DND-41 (cell line): ENCODE measurements around the gene CPZ.

Source experiments
- ATAC-seq: fragments of 200-7000 bp; cut with Tn5 transposase; 3 replicates; pipeline ENCODE4 v1.9.1; 2021; ENCODE audit warnings: low read depth; ENCODE audit not compliant: insufficient read depth
- DNase-seq: peaks from one replicate; pipeline ENCODE4 v3.0.0-alpha.2; 2020
- H2AFZ ChIP-seq: 2 replicates; pipeline ENCODE4 v1.6.0; 2012; ENCODE audit warnings: low read depth, low read length
- H3K27ac ChIP-seq: 2 replicates; pipeline ENCODE4 v1.5.1; 2012; ENCODE audit warnings: low read length, inconsistent platforms
- H3K27me3 ChIP-seq: fragments of 200-600 bp; sonication (generic); 2 replicates; pipeline ENCODE4 v1.6.0; 2012; ENCODE audit warnings: low read length, mild to moderate bottlenecking, inconsistent platforms; ENCODE audit not compliant: insufficient read depth, poor library complexity
- H3K36me3 ChIP-seq: 2 replicates; pipeline ENCODE4 v1.5.1; 2012; ENCODE audit warnings: low read length, inconsistent platforms; ENCODE audit not compliant: insufficient read depth
- H3K4me1 ChIP-seq: 2 replicates; pipeline ENCODE4 v1.5.1; 2012; ENCODE audit warnings: mild to moderate bottlenecking, low read length; ENCODE audit not compliant: insufficient read depth
- H3K4me2 ChIP-seq: 2 replicates; pipeline ENCODE4 v1.6.0; 2012; ENCODE audit warnings: mild to moderate bottlenecking, moderate library complexity, low read length, inconsistent platforms; ENCODE audit not compliant: insufficient read depth
- H3K4me3 ChIP-seq, 2 experiments: fragments of 200-600 bp in 1 of 2; shearing (Covaris generic) in 1 of 2; 2 replicates each; pipeline ENCODE4 v1.5.1; 2012 to 2016; ENCODE audit warnings: inconsistent platforms in 2 of 2, low read length in 2 of 2, mild to moderate bottlenecking in 2 of 2, low read depth in 1 of 2, moderate library complexity in 1 of 2
- H3K79me2 ChIP-seq: 2 replicates; pipeline ENCODE4 v1.6.0; 2012; ENCODE audit warnings: low read length, inconsistent platforms; ENCODE audit not compliant: insufficient read depth
- H3K9ac ChIP-seq: 2 replicates; pipeline ENCODE4 v1.6.0; 2012; ENCODE audit warnings: low read depth, mild to moderate bottlenecking, inconsistent platforms, low read length, moderate library complexity
- H3K9me3 ChIP-seq: 2 replicates; pipeline ENCODE4 v1.5.1; 2012; ENCODE audit warnings: low read length, moderate library complexity, mild to moderate bottlenecking, inconsistent platforms; ENCODE audit not compliant: insufficient read depth, severe bottlenecking
- H4K20me1 ChIP-seq: 2 replicates; pipeline ENCODE4 v1.6.0; 2012; ENCODE audit warnings: low read length; ENCODE audit not compliant: insufficient read depth
- CTCF ChIP-seq: IDR thresholded peaks from 2 replicates; pipeline ENCODE4 v1.5.1; 2012; ENCODE audit warnings: borderline replicate concordance, low read length, moderate library complexity, mild to moderate bottlenecking; ENCODE audit not compliant: poor library complexity, severe bottlenecking; ENCODE audit errors: extremely low read depth
- EZH2 ChIP-seq: IDR thresholded peaks from 3 replicates; pipeline ENCODE4 v1.6.1; 2012; ENCODE audit warnings: borderline replicate concordance, low read depth, mild to moderate bottlenecking, moderate library complexity, low read length, inconsistent platforms; ENCODE audit not compliant: severe bottlenecking

Gene CPZ

DNA sequence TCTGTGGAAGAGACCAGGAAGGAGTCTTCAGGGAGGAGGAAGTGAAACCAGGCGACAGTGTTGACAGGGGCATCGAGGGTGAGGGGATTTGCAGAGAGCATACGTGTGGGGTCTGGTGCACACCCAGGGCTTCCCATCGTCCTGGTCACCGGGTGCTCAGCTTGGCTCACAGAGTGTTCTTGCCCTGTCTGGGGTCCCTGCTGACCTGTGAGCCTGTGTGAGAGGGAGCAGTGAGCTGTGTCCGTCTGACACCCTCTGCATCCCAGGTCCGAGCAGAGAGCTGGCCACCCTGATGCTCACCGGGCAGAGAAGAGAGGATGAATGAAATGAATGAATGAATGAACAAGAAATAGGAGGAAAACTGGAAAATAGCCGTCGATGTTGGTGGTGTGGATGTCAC, 46.5 kb downstream of the CPZ start:
- Histone ChIP-seq H3K4me3 (no peak overlapping the region), H3K27me3 (no peaks in the 10 kb centered on the region), H3K9me3 (no peaks in the 10 kb centered on the region), H3K27ac (no peak overlapping the region), H3K9ac (no peak overlapping the region), H3K79me2 (no peaks in the 10 kb centered on the region), H3K36me3 (no peaks in the 10 kb centered on the region), H3K4me2 (no peak overlapping the region), H2AFZ (no peak overlapping the region), H3K4me1 (no peaks in the 10 kb centered on the region), H4K20me1 (no peaks in the 10 kb centered on the region)
- no peak for TF ChIP-seq CTCF
- no peak for TF ChIP-seq EZH2
- ATAC-seq: no peak
- no peak for DNase-seq

DNA sequence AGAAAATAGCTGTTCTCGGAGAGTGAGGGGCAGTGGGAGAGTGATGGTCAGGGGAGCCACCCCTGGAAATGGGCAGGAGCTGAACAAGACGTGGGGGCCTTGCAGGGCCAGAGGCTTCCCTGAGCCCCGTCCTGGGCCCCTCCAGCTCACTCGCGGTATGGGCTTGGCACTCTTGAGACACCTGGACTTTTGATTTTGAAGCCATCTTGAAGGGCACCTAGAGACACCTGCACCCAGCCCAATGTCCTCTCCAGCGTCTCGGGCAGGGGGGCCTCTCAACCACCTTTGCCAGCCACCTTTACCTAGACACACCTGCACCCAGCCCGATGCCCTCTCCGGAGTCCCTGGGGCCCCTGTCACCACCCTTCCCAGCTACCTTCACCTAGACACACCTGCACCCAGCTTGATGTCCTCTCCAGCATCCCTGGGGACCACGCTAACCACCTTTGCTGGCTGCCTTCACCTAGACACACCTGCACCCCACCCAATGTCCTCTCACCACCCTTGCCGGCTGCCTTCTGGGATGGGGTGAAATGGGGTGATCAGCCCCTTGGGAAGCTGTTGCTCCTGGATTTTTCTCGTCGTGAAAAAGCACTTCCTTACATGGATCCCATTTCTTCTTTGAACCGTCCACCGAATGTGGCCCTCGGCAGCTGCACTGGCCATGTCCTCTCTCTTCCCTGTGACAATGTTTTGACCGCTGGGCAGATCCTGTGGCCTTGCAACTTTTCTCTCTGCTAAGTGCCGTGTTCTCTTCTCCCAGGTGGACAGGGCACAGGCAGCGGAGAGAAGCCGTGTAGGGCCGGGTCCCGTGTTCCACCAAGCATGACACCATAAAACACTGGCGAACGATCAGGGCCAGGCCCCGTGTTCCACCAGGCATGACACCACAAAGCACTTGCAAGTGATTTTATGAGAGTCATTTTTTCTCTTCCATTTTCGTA, 47.5 kb downstream of the CPZ start:
- DNase-seq (no peak), ATAC-seq (no peak)
- TF ChIP-seq CTCF (no peak), EZH2 (no peak)
- H3K27me3 ChIP-seq: no peaks in the 10 kb centered on the region
- H4K20me1 ChIP-seq: no peaks in the 10 kb centered on the region
- no peak overlapping the region for H3K9ac ChIP-seq
- no peak overlapping the region for H3K4me2 ChIP-seq
- H3K79me2 ChIP-seq: no peaks in the 10 kb centered on the region
- no peak overlapping the region for H2AFZ ChIP-seq
- no peaks in the 10 kb centered on the region for H3K36me3 ChIP-seq
- no peak overlapping the region for H3K4me3 ChIP-seq
- H3K9me3 ChIP-seq: no peaks in the 10 kb centered on the region
- no peak overlapping the region for H3K27ac ChIP-seq
- H3K4me1 ChIP-seq: no peaks in the 10 kb centered on the region

GRCh38 chr4:8640816-8641215, 48.3 kb downstream of the CPZ start:
- no peak overlapping the region for H3K9ac ChIP-seq
- no peak overlapping the region for H3K27ac ChIP-seq
- H2AFZ ChIP-seq: no peak overlapping the region
- H3K79me2 ChIP-seq: no peaks in the 10 kb centered on the region
- no peak for TF ChIP-seq EZH2
- no peak for TF ChIP-seq CTCF
- no peaks in the 10 kb centered on the region; the same call in 1 of the 2 replicates for H4K20me1 ChIP-seq
- no peaks in the 10 kb centered on the region for H3K4me1 ChIP-seq
- H3K27me3 ChIP-seq: no peaks in the 10 kb centered on the region
- H3K4me3 ChIP-seq: no peak overlapping the region
- no peaks in the 10 kb centered on the region for H3K9me3 ChIP-seq
- no peaks in the 10 kb centered on the region for H3K36me3 ChIP-seq
- DNase-seq: no peak
- no peak overlapping the region for H3K4me2 ChIP-seq
- ATAC-seq: no peak
